Measurements from ENCODE around the gene COL7A1.
A peak's percentile ranks its signal among the peaks of the same experiment; 100 is the strongest.

COL7A1 gene

DNA sequence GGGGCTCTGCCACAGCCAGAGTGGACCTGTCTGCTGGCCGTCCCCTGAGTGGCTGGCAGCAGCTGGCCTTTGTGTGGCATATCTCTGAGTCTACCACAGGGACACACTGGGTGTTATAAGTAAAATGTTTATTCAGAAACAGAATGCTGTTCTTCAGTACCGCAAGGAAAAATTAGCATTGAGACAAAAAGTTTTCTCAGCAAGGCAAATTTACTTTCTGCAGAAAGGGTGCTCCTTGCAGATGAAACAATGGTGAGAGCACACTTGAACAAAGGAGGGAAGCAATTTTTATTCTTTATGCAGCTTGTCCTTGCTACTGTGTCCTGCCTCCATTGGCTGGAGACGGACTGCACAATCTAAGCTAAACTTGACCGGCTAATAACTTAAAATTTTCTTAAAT lies 22.4 kb upstream of the COL7A1 start:
- Histone ChIP-seq H3K27me3 (ENCODE audit: insufficient read depth, low read length) (no peaks in the 10 kb centered on the region), H3K4me1 (ENCODE audit: insufficient read depth, low read length) (no peaks in the 10 kb centered on the region), H3K27ac (ENCODE audit: low read length) (no peak overlapping the region), H3K36me3 (ENCODE audit: insufficient read depth, low read depth, low read length) (peaks cover 7% of the 10 kb centered on the region; the same call in 1 of the 2 replicates), H3K9me3 (ENCODE audit: insufficient read depth, low read depth, low read length) (peaks cover 19% of the 10 kb centered on the region), H3K9ac (ENCODE audit: low read depth, low read length) (no peak overlapping the region), H3K4me3 (ENCODE audit: low read length) (no peak overlapping the region)

DNA sequence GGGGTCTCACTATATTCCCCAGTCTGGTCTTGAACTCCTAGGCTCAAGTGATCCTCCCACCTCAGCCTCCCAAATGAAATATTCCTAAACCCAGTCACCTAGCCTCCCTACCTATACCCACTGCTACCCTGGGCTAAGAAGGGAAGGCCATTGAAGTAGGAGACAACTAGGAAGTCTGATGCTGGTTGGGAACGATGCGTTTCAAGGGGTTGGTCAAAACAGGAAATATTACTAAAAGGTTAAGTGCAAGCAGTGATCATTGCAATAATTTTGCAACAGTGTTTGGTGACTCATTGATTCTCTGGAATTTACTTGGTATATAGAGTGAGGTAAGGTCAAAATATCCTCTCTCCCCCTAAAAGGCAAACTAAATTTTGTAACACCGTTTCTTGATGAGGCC lies 18.9 kb upstream of the COL7A1 start:
- H3K9ac ChIP-seq (ENCODE audit: low read depth, low read length) = no peak overlapping the region
- H3K27ac ChIP-seq (ENCODE audit: low read length) = no peak overlapping the region

DNA sequence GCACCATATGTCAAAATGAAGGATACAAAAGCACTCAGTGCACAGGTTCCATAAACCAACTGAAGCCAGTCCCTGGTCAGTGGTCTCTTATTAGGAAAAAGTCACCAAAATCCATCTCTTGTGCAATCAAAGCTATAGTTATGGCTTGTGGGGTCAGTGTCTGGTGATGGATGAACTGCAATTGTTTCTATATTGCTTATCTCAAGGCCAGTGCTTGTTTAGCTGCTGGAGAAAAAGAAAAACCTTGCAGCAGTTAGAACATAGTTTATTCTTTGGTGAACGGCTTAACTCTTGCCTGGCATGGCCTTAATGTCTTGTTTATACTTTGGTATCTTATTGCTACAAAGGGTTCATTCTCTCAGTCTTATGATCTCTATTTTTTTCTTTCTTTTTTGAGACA lies 17.2 kb upstream of the COL7A1 start:
- H3K36me3 ChIP-seq (ENCODE audit: insufficient read depth, low read depth, low read length) = peaks cover 17% of the 10 kb centered on the region
- H3K27ac ChIP-seq (ENCODE audit: low read length) = no peak overlapping the region
- no peak overlapping the region for H3K4me3 ChIP-seq (ENCODE audit: low read length)
- no peaks in the 10 kb centered on the region for H3K27me3 ChIP-seq (ENCODE audit: insufficient read depth, low read length)
- no peaks in the 10 kb centered on the region for H3K4me1 ChIP-seq (ENCODE audit: insufficient read depth, low read length)
- H3K9me3 ChIP-seq (ENCODE audit: insufficient read depth, low read depth, low read length) = peaks cover 9% of the 10 kb centered on the region
- no peak overlapping the region for H3K9ac ChIP-seq (ENCODE audit: low read depth, low read length)

More for the DNA sequence above, 18.9 kb upstream of the COL7A1 start:
- H3K9me3 ChIP-seq (ENCODE audit: insufficient read depth, low read depth, low read length) = peaks cover 19% of the 10 kb centered on the region
- H3K27me3 ChIP-seq (ENCODE audit: insufficient read depth, low read length) = no peaks in the 10 kb centered on the region
- H3K4me3 ChIP-seq (ENCODE audit: low read length) = no peak overlapping the region
- no peaks in the 10 kb centered on the region for H3K4me1 ChIP-seq (ENCODE audit: insufficient read depth, low read length)
- peaks cover 7% of the 10 kb centered on the region for H3K36me3 ChIP-seq (ENCODE audit: insufficient read depth, low read depth, low read length)

DNA sequence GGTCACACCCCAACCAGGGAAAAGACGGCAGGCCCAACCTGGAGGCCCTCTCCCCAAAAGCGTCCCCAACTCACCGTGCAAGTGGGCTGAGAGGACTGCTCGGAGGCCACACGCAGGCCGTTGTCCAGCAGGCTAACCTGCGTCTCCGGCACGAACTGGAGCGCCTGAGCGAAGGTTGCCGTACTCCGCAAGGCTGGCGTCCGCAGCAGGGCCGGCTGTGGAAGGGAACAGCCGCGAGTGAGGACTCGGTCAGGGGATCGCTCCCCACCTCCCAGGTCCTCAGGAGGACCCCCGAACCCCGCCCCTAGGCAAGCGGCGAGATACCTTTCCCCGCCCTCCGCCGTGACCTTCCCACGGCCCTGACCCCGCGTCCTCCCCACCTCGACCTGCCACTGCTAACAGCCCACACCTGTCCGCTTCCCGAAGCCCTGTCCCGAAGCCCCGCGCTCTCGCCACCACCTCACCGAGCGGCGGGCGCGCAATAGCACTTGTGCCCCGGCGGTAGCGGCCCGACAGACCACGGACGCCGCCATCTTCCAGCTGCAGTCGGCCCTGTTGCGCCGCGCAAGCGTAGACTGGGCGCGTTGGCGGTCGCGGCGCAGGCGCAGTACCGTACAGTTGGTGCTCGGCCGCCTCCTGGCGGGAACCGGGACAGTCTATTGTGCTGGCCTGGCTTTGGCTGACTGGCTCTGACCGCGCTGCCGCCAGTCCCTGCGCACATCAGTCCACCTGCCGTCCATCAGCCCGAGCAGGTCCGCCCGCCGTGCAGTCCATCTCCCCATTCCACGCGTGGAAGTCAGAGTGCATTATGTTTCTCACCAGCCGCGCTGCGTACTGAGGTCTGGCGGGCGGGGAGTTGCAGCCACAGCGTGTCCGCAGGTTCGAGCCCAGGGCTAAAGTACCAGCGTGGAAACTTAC lies 14.2 kb upstream of the COL7A1 start, which contains the start of gene UQCRC1:
Gene UQCRC1, minus strand, starts transcription at position 559 of the 918 bp plus-strand sequence. Its CDS starts 26 bp downstream, at position 533.
- Histone ChIP-seq H3K27ac (ENCODE audit: low read length) (peak within 1 kb of the TSS; percentile 37), H3K4me1 (ENCODE audit: insufficient read depth, low read length) (no peaks in the 10 kb centered on the region), H3K9ac (ENCODE audit: low read depth, low read length) (peak within 1 kb of the TSS; percentile 94), H3K27me3 (ENCODE audit: insufficient read depth, low read length) (no peaks in the 10 kb centered on the region), H3K4me3 (ENCODE audit: low read length) (peak within 1 kb of the TSS; percentile 99), H3K9me3 (ENCODE audit: insufficient read depth, low read depth, low read length) (no peaks in the 10 kb centered on the region), H3K36me3 (ENCODE audit: insufficient read depth, low read depth, low read length) (peaks cover 39% of the 10 kb centered on the region)

DNA sequence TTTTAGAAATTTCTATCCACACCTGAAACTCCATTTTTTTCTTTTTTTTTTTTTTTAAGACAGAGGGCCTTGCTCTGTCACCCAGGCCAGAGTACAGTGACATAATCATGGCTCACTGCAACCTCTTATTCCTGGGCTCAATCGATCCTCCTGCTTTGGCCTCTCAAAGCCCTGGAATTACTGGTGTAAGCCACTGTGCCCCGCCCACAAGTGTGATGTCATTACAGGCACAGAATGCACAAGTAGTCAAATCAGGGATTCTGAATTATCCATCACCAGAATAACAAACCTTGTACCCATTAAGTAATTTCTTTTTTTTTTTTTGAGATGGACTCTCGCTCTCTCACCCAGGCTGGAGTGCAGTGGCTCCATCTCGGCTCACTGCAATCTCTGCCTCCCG lies 12.4 kb upstream of the COL7A1 start:
- H3K9ac ChIP-seq (ENCODE audit: low read depth, low read length) = no peak overlapping the region
- no peak overlapping the region for H3K4me3 ChIP-seq (ENCODE audit: low read length)
- peaks cover 58% of the 10 kb centered on the region for H3K36me3 ChIP-seq (ENCODE audit: insufficient read depth, low read depth, low read length)
- no peaks in the 10 kb centered on the region for H3K4me1 ChIP-seq (ENCODE audit: insufficient read depth, low read length)
- H3K9me3 ChIP-seq (ENCODE audit: insufficient read depth, low read depth, low read length) = no peaks in the 10 kb centered on the region
- no peaks in the 10 kb centered on the region for H3K27me3 ChIP-seq (ENCODE audit: insufficient read depth, low read length)
- no peak overlapping the region for H3K27ac ChIP-seq (ENCODE audit: low read length)

DNA sequence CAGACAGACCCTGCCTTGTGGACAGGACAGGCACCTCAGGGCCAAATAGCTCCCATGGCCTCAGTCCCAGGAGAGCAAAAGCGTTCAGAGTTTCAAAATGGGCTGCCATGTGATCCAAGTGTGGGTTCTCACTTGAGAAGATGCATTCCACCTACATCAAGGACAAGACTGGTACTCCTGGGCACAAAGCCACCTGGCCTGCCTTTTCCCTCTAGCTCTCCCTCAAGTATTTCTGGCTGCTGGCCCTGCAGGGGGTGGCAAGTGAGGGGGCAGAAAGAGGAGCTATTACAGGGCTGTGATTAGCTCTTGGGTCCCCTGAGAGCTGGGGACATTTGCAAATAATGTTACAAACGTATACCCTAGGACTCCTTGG lies 6.5 kb upstream of the COL7A1 start:
- Histone ChIP-seq H3K27me3 (ENCODE audit: insufficient read depth, low read length) (no peaks in the 10 kb centered on the region), H3K9me3 (ENCODE audit: insufficient read depth, low read depth, low read length) (no peaks in the 10 kb centered on the region), H3K9ac (ENCODE audit: low read depth, low read length) (no peak overlapping the region), H3K4me3 (ENCODE audit: low read length) (no peak overlapping the region), H3K27ac (ENCODE audit: low read length) (no peak overlapping the region), H3K4me1 (ENCODE audit: insufficient read depth, low read length) (no peaks in the 10 kb centered on the region; the same call in 1 of the 2 replicates), H3K36me3 (ENCODE audit: insufficient read depth, low read depth, low read length) (peaks cover 93% of the 10 kb centered on the region)

DNA sequence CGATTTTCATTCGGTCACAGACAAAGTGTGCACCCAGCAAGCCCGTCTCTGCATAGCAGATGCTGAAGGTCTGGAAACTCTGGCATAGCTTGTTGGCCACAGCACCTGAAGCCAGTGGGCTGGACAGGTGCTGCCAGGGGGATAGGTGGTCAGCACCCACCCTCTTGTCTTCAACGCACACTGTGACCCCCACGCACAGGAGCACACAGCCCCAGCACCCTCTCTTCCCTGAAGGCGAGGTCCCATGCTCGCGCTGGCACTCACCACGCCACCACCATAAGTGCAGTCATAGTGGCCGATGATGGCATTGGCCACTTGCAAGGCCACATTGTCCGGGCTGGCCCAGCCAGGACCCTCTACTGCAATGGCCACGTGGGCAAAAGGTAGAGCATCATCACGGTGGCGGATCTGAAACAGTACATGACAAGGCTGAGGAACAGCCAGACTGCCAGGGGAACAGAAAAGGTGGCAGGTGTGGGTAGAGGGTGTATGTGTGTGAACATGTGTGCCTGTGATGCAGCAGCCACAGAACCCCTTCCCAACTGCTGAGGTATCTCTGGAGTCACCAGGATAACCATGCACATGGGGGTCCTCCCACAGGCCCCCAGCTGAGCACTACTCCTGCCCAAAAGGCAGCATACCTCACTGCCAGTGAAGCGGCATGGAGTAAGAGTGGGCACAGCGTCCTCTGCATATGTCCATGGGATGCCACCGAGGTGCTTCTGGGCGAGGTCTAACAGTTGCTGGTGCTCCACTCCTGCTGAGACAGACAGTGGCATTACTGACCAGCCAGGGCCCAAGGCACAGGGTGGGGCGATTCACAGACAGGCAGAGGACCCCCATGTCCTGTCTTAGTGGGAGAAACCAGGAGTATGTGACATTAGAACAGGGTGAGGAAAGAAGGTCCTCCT lies 5.8 kb upstream of the COL7A1 start:
- H3K4me1 ChIP-seq (ENCODE audit: insufficient read depth, low read length) = no peaks in the 10 kb centered on the region; the same call in none of the 2 replicates
- H3K9ac ChIP-seq (ENCODE audit: low read depth, low read length) = no peak overlapping the region
- no peaks in the 10 kb centered on the region for H3K9me3 ChIP-seq (ENCODE audit: insufficient read depth, low read depth, low read length)
- H3K36me3 ChIP-seq (ENCODE audit: insufficient read depth, low read depth, low read length) = peaks cover 87% of the 10 kb centered on the region
- no peaks in the 10 kb centered on the region for H3K27me3 ChIP-seq (ENCODE audit: insufficient read depth, low read length)
- H3K27ac ChIP-seq (ENCODE audit: low read length) = no peak overlapping the region
- H3K4me3 ChIP-seq (ENCODE audit: low read length) = no peak overlapping the region

DNA sequence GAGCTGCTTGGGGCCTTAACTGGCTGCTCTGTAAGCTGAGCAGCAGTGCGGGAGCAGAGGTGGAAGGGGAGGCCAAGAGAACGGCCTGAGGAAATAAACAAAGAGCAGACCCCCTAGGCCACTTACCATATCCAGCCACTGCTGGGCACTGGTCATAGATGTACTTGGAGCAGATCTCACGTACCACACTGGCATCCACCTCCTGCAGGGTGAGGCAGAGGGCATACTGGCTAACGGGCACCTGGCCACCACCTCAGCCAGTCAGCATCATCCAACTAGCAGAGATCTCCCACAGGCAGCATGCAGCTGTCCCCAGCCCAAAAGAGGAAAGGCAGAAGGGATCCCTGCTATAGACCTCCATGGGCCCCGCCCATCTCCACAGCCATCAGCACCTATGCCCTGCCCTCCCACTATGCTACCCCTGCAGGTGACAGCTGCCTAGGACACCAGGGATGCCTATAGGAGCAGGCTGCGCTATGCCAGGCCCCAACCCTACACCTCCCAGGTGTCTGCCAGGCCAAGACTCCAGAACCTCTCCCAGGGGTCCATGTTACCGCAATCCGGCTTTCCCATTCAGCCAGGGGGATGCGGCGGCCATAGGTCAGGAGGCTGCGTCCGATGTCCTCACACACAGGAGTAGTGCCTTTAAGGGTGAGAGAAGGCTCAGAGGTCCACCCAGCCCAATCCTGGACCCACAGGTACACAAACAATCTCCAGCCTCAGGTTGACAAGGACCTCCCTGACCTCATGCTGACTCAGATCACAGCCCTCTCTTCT lies 4.6 kb upstream of the COL7A1 start:
- Histone ChIP-seq H3K4me1 (ENCODE audit: insufficient read depth, low read length) (no peaks in the 10 kb centered on the region; the same call in none of the 2 replicates), H3K27me3 (ENCODE audit: insufficient read depth, low read length) (peaks cover 7% of the 10 kb centered on the region), H3K9me3 (ENCODE audit: insufficient read depth, low read depth, low read length) (no peaks in the 10 kb centered on the region), H3K36me3 (ENCODE audit: insufficient read depth, low read depth, low read length) (peaks cover 74% of the 10 kb centered on the region), H3K4me3 (ENCODE audit: low read length) (no peak overlapping the region), H3K27ac (ENCODE audit: low read length) (no peak overlapping the region), H3K9ac (ENCODE audit: low read depth, low read length) (no peak overlapping the region)

DNA sequence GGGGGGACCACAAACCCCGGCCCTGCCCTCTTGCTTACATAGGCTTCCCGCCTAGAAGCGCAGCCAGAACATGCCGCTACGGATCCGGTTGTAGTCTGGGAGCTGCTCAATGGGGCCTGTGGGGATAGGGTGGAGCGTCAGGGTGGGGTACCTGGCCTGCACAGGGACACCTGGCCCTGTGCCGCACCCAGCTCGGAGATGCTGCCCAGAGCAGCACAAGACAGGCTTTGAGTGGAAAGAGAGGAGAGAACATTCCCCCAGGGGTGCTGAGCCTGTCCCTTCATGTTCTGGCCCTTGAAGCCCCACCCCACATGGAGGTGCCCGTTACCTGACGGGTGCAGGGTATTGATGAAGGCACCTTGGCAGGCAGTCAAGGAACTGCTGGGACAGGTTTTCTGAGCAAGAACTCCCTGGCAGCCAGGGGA lies 4.0 kb upstream of the COL7A1 start:
- H3K9ac ChIP-seq (ENCODE audit: low read depth, low read length) = no peak overlapping the region
- H3K27me3 ChIP-seq (ENCODE audit: insufficient read depth, low read length) = peaks cover 13% of the 10 kb centered on the region
- no peak overlapping the region for H3K27ac ChIP-seq (ENCODE audit: low read length)
- H3K4me1 ChIP-seq (ENCODE audit: insufficient read depth, low read length) = no peaks in the 10 kb centered on the region; the same call in none of the 2 replicates
- H3K9me3 ChIP-seq (ENCODE audit: insufficient read depth, low read depth, low read length) = no peaks in the 10 kb centered on the region
- H3K36me3 ChIP-seq (ENCODE audit: insufficient read depth, low read depth, low read length) = peaks cover 68% of the 10 kb centered on the region
- no peak overlapping the region for H3K4me3 ChIP-seq (ENCODE audit: low read length)

DNA sequence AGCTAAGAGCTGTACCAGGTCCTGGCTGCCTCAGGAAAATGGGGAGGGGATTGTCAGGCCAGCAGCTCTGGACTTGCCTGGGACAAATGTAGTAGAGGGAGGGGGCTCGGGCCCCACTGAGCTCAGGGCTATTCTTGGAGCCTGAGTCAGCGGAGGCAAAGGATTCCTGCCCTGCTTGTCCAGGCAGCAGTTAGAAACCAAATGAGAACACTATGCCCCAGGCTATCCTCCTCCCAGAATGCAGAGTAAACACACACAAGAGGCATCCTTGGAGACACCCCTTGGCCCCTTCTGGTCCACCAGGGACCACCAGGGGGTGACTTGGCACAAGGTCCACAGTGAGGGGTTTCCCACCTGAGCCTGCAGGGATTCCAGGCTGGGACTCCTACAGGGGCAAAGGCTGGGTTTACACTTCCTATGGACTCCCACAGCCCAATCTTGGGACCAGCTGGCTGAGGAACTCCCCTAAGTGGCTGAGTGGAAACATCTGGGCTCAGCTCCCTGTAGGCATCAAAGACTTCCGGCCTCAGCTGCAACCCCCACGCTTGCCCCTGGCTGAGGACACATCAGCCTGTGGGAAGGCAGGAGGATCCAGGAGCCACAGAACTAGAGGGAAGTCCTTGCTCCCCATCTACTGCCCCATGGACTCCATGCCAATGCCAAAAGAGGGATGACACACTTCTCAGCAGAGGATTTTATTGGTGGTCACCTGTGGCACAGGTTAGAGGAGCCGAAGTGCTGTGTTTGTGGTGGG lies 3.4 kb upstream of the COL7A1 start:
- H3K9me3 ChIP-seq (ENCODE audit: insufficient read depth, low read depth, low read length) = no peaks in the 10 kb centered on the region
- H3K36me3 ChIP-seq (ENCODE audit: insufficient read depth, low read depth, low read length) = peaks cover 62% of the 10 kb centered on the region
- H3K9ac ChIP-seq (ENCODE audit: low read depth, low read length) = no peak overlapping the region
- H3K4me1 ChIP-seq (ENCODE audit: insufficient read depth, low read length) = no peaks in the 10 kb centered on the region; the same call in none of the 2 replicates
- no peak overlapping the region for H3K4me3 ChIP-seq (ENCODE audit: low read length)
- no peak overlapping the region for H3K27ac ChIP-seq (ENCODE audit: low read length)
- peaks cover 19% of the 10 kb centered on the region for H3K27me3 ChIP-seq (ENCODE audit: insufficient read depth, low read length)
